Middle frontal gyrus (tissue), 1 donor: Measurements from ENCODE around the gene KCNAB3.

Source experiments
- DNase-seq: peaks from one replicate; pipeline ENCODE4 v3.0.0-alpha.2; 2015; ENCODE audit warnings: low spot score; ENCODE audit errors: extremely low spot score

Gene KCNAB3

GRCh38 chr17:7903154-7904103, 26.2 kb downstream of the KCNAB3 start:
- no peak for DNase-seq

- no peak for DNase-seq
Observed at GRCh38 chr17:7897773-7898172, 31.9 kb downstream of the KCNAB3 start.

GRCh38 chr17:7897090-7897489, 32.6 kb downstream of the KCNAB3 start:
- no peak for DNase-seq

- DNase-seq, result no peak
Observed at GRCh38 chr17:7894866-7895265, 34.8 kb downstream of the KCNAB3 start.

- no peak for DNase-seq
Observed at GRCh38 chr17:7894226-7894625, 35.4 kb downstream of the KCNAB3 start.

GRCh38 chr17:7893187-7893880, 36.3 kb downstream of the KCNAB3 start:
- no peak for DNase-seq

GRCh38 chr17:7889166-7889955, 40.3 kb downstream of the KCNAB3 start:
- peak; percentile 92 for DNase-seq

- DNase-seq, result no peak
Observed at GRCh38 chr17:7888184-7888920, 41.3 kb downstream of the KCNAB3 start, which contains the start of gene CHD3. Gene CHD3, plus strand, starts transcription at chr17:7888789. Its CDS starts 212 bp downstream, at chr17:7889001.

GRCh38 chr17:7887482-7888183, 42.0 kb downstream of the KCNAB3 start:
- DNase-seq, result peak; percentile 86

GRCh38 chr17:7887038-7887481, 42.6 kb downstream of the KCNAB3 start:
- no peak for DNase-seq

GRCh38 chr17:7886227-7887037, 43.2 kb downstream of the KCNAB3 start:
- no peak for DNase-seq

- DNase-seq, result no peak
Observed at GRCh38 chr17:7885367-7886226, 44.1 kb downstream of the KCNAB3 start.

GRCh38 chr17:7884581-7885366, 44.9 kb downstream of the KCNAB3 start:
- DNase-seq, result no peak

GRCh38 chr17:7883781-7884386, 45.8 kb downstream of the KCNAB3 start:
- no peak for DNase-seq

GRCh38 chr17:7882629-7883028, 47.0 kb downstream of the KCNAB3 start:
- no peak for DNase-seq

- no peak for DNase-seq
Observed at GRCh38 chr17:7882068-7882467, 47.6 kb downstream of the KCNAB3 start.
